ENCODE results near the gene RTL3.

The RTL3 gene

GRCh38 chrX:78619834-78620233, 39.3 kb downstream of the RTL3 start:
- no peak for DNase-seq (ENCODE audit: low read depth)

GRCh38 chrX:78618987-78619386, 40.1 kb downstream of the RTL3 start:
- no peak for DNase-seq (ENCODE audit: low read depth)

- no peak for DNase-seq (ENCODE audit: low read depth)
Measured at GRCh38 chrX:78614264-78614663, 44.9 kb downstream of the RTL3 start.

Measured in T-helper 22 cell (primary cell).